Activated CD8-positive, alpha-beta memory T cell treated with anti-CD3 and anti-CD28 coated beads, Interleukin-2, amount 50 U/mL, for 1 hour (primary cell): ENCODE results near the gene SPRY4.
"Not testable (repeated sequence)": the region's sequence is repeated elsewhere in the genome, so short reads cannot be mapped to it uniquely, and the experiment has no call there.

Source experiments
- DNase-seq: peaks from one replicate; pipeline ENCODE4 v3.0.0-alpha.2; 2020; ENCODE audit errors: extremely low read depth

SPRY4 gene

GRCh38 chr5:142295084-142295758, 29.6 kb downstream of the SPRY4 start:
- no peak for DNase-seq

GRCh38 chr5:142293486-142293885, 31.3 kb downstream of the SPRY4 start:
- DNase-seq, result no peak

- no peak for DNase-seq
Measured at GRCh38 chr5:142292808-142293207, 32.0 kb downstream of the SPRY4 start.

GRCh38 chr5:142292249-142292648, 32.6 kb downstream of the SPRY4 start:
- no peak for DNase-seq

GRCh38 chr5:142290577-142291299, 34.1 kb downstream of the SPRY4 start:
- DNase-seq, result no peak

GRCh38 chr5:142289708-142290576, 34.9 kb downstream of the SPRY4 start:
- no peak for DNase-seq

GRCh38 chr5:142287973-142288313, 36.9 kb downstream of the SPRY4 start:
- DNase-seq, result no peak

GRCh38 chr5:142287096-142287972, 37.5 kb downstream of the SPRY4 start:
- DNase-seq, result no peak

- no peak for DNase-seq
Measured at GRCh38 chr5:142286111-142286510, 38.7 kb downstream of the SPRY4 start.

- no peak for DNase-seq
Measured at GRCh38 chr5:142283304-142283703, 41.5 kb downstream of the SPRY4 start.

- no peak for DNase-seq
Measured at GRCh38 chr5:142281966-142282365, 42.9 kb downstream of the SPRY4 start.

GRCh38 chr5:142281008-142281367, 43.8 kb downstream of the SPRY4 start:
- DNase-seq, result no peak

GRCh38 chr5:142280066-142281007, 44.5 kb downstream of the SPRY4 start:
- no peak for DNase-seq

- no peak for DNase-seq
Measured at GRCh38 chr5:142278627-142279026, 46.2 kb downstream of the SPRY4 start.

GRCh38 chr5:142277796-142278195, 47.0 kb downstream of the SPRY4 start:
- DNase-seq, result no peak

- DNase-seq, result no peak
Measured at GRCh38 chr5:142276517-142276916, 48.3 kb downstream of the SPRY4 start.

GRCh38 chr5:142275496-142275895, 49.3 kb downstream of the SPRY4 start:
- no peak for DNase-seq

- DNase-seq, result not testable (repeated sequence)
Measured at GRCh38 chr5:142272596-142272995, 52.2 kb downstream of the SPRY4 start.

- not testable (repeated sequence) for DNase-seq
Measured at GRCh38 chr5:142264084-142264483, 60.7 kb downstream of the SPRY4 start.

- no peak for DNase-seq
Measured at GRCh38 chr5:142263346-142263745, 61.5 kb downstream of the SPRY4 start.

GRCh38 chr5:142262683-142263082, 62.1 kb downstream of the SPRY4 start:
- DNase-seq, result no peak
